Right hindlimb (tissue), 1 donor: Measurements from ENCODE around the gene ERBB3.
"Not testable (repeated sequence)": the region's sequence is repeated elsewhere in the genome, so short reads cannot be mapped to it uniquely, and the experiment has no call there.

Experiments
- DNase-seq: peaks from one replicate; pipeline ENCODE4 v3.0.0-alpha.2; 2018

The ERBB3 gene

GRCh38 chr12:56116267-56117081 is 36.5 kb downstream of the ERBB3 start, which contains the start of gene RPL41:
RPL41 (plus strand) TSS chr12:56116633.
- peak; percentile 97 for DNase-seq

DNA sequence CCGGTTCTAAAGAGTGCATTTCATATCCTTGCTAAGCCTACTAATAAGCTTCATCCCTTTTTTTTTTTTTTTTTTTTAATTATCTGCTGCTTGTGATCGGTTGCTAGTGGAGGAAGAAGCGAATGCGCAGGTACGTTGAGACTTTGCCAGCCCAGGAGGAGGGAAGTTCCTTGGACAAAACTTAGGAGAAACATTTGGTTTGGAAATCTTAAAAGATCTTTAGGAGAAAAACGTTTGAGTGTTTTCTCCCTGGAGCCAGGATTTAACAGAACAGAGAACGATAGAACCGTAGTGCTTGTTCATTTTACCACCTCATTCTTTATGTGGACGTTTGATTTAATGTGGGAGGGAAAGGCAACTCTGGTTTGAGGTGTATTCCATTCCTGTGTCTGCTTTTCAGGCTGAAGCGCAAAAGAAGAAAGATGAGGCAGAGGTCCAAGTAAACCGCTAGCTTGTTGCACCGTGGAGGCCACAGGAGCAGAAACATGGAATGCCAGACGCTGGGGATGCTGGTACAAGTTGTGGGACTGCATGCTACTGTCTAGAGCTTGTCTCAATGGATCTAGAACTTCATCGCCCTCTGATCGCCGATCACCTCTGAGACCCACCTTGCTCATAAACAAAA is 37.2 kb downstream of the ERBB3 start:
- DNase-seq, result not testable (repeated sequence)

DNA sequence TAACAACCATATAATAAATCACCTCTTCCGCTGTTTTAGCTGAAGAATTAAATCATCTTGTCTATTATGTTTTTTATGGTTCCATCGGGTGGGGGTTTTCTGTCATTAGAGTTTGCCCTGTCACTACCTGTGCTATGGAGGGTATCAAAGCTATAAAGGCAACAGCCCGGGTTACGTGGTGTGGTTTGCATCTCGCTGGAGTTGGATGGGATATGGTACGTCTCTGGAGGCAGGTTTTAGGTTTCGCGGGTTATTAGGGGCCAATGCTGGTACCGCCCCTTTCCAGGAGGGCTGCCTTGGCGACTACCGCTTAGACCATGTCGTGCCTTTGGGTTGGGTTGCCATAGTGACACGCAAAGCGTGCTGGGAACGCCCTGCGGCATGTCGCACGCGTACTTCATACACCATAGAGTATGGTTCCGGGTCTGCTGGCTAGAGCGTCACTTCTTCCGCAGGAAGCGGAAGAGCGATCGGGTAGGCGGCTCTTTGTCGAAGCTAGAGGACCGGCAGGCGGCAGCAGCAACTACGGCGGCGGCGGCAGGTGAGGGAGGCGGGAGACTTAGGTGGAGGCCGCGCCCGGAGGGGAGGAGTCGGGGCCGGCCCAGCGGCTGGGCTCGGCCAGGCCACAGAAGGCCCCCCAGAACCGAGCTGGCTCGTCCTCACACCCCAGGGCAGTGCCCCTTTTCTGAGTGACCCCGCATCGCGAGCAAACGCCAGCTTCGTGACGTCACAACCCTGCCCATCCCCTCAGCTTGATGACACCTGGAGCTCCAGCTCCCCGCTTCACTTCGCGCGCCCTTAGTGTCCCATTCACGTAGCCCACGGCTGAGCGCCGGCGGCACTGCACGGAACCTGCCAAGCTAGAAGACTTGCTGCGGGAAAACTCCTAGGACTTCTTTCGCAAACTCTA is 38.1 kb downstream of the ERBB3 start, which contains the start of gene ZC3H10:
Gene ZC3H10 (plus strand): TSS at position 489 of the 910 bp plus-strand sequence. CDS start 2,297 bp downstream, outside the sequence.
- peak; percentile 99 for DNase-seq

- no peak for DNase-seq
Observed at GRCh38 chr12:56118688-56119357, 38.9 kb downstream of the ERBB3 start.

DNA sequence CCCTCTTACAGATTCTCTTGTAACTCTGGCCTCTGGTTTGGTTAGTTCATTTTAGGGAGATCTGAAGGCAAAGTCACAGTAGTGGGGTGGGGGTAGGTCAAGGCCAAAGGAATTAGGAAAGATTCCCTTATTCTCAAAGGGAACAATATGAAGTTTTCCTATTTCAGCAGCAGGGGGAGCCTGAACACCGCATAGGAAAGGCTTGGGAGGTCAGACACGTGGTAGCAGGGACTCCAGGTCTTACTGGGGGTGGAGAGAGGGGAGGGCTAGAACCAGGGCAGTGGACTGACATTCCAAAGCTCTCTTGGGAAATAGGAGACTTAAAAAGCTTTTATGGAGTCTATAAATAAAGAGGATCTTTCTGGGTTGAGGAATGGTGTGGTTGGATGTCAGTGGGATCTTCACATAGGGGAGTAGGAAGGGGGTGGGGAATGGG is 39.4 kb downstream of the ERBB3 start:
- peak; percentile 84 for DNase-seq

DNA sequence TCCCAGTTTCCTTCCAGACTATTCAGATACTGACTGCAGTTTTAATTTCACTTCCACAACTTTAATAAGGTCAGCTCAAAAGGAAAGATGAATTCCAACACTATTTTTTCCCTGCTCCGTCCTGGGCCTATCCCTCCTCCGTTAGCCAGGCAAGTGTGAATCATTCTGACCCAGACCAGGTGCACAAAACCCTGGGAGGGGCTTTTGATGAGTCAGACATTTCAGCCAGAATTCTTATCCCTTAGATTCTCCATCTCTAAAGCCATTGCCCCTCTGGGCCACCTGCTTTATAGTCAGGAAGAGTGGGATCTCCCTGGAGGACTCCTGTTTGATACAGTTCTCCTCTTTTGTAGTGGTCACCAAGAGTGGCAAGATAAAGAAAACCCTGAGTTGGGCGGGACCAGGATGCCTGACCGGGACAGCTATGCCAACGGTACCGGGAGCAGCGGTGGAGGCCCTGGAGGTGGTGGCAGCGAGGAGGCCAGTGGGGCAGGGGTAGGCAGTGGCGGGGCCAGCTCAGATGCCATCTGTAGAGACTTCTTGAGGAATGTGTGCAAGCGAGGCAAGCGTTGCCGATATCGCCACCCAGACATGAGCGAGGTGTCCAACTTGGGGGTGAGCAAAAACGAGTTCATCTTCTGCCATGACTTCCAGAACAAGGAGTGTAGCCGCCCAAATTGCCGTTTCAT is 40.3 kb downstream of the ERBB3 start:
- no peak for DNase-seq

DNA sequence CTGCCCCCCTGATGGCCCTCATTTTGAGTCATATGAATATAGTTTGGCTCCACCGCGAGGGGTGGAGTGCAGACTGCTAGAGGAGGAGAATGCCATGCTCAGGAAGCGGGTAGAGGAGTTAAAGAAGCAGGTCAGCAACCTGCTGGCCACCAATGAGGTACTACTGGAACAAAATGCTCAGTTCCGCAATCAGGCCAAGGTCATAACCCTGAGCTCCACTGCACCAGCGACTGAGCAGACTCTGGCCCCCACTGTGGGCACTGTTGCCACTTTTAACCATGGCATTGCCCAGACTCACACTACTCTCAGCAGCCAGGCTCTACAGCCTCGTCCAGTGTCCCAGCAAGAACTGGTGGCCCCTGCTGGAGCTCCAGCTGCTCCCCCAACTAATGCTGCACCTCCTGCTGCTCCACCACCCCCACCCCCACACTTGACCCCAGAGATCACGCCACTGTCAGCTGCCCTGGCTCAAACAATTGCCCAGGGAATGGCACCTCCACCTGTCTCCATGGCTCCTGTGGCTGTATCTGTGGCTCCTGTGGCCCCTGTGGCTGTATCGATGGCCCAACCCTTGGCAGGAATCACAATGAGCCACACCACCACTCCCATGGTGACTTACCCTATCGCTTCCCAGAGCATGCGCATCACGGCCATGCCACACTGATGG is 41.4 kb downstream of the ERBB3 start:
- no peak for DNase-seq

DNA sequence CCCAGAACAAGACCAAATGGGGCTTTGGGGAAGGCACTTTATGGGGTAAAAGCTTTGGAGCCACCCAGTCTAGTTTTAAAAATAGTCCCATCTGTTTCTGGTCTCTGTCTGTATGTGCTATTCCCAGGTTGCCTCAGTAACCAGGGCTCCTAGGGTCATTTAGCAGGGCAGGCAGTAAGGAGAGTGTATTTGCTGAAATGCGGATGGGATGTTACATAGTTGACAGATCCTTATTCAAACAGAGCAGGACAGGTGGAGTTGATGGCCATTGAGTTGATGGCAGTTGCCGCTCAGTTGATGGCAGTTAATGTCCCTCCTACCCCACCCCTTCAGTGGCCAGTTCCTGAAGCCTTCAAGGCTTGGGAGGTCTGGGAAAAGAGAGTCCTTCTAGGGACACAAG is 42.7 kb downstream of the ERBB3 start:
- no peak for DNase-seq

GRCh38 chr12:56124133-56124532 is 44.2 kb downstream of the ERBB3 start:
- DNase-seq, result no peak

- DNase-seq, result no peak
Observed at GRCh38 chr12:56126732-56127239, 46.8 kb downstream of the ERBB3 start.

DNA sequence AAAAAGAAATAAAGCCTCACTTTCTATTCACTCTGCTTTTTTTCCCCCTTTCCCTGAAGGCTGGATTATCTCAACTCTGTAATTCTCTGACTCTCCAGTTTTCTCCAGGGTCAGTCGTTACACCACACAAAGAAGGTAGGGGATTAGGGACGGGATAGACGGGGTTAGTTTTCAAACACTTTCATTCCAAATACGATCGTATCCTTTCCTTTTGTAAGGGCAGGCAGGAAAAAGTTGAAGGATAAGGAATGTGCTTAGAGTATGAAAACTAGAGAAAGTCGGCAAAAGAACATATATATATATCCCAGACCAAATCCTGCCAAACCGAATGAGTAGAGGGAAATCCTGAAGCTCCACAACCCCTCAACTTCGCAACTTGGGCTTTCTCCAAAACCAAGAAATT is 47.5 kb downstream of the ERBB3 start:
- no peak for DNase-seq

- peak; percentile 99 for DNase-seq
Observed at GRCh38 chr12:56127888-56128669, 48.1 kb downstream of the ERBB3 start, which contains the start of gene ESYT1. ESYT1 (plus strand) TSS chr12:56128267; CDS start chr12:56128320, 53 bp downstream.

DNA sequence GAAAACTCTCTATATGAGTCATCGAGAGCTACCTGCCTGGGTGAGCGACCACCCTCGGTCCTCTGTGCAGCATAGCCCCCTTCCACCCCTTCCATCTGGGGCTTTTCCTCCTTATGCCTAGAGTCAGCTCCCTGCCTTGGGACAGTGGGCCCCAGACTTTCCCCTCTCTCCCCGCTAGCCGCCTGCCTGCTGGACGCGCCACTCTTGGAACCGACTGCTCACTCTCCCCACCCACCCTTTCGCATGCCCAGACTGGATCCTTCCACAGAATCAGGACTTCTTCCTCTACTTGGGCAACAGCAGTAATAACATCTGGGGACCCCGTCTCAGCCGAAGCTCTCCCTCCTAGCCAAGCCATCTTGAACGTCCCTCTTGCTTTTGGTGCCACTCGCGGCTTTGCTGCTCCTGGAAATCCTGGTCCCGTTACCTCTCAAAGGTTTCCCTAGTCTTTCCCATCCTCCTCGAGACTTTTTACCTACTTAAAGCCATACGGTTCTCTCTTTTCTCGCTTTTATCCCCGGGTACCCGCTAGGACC is 48.8 kb downstream of the ERBB3 start:
- peak; percentile 56 for DNase-seq

GRCh38 chr12:56129206-56129941 is 49.4 kb downstream of the ERBB3 start:
- peak; percentile 73 for DNase-seq

DNA sequence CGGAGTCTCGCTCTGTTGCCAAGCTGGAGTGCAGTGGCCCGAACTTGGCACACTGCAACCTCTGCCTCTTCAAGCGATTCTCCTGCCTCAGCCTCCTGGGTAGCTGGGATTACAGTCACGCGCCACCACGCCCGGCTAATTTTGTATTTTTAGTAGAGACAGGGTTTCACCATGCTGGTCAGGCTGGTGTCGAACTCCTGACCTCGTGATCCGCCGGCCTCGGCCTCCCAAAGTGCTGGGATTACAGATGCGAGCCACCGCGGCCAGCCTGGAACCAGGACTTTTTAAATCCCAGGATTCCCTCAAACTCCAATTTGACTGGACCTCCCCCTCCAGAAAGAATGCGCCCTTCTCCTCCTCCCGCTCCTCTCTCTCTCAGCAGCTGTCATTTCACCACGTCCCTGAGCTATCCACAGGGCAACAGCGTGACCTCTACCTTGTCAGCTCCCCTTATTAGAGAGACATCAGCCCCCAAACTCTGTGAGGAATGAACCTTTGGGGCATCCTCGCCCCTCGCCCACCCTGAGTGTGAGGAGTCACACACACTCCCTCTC is 50.1 kb downstream of the ERBB3 start:
- no peak for DNase-seq

DNA sequence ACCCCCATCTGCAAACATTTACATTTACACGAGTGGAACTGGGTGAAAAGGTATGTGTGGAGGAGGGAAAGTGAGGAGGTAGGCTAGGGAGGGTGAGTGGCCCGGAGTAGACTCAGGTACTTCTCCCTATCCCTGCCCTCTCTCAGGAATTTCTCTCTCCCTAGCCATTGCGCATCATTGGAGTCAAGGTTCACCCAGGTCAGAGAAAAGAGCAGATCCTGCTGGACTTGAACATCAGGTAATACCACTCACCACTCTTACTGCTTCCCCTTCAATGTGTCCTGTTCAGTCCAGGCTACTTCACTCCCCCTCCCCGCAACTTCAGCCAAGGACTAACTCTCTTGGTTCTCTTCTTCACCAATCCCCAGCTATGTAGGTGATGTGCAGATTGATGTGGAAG is 50.9 kb downstream of the ERBB3 start:
- DNase-seq, result no peak

- DNase-seq, result no peak
Observed at GRCh38 chr12:56134897-56135296, 54.9 kb downstream of the ERBB3 start.

GRCh38 chr12:56137853-56138571 is 58.0 kb downstream of the ERBB3 start:
- no peak for DNase-seq
